Fibroblast of lung (primary cell): ENCODE measurements around the gene ST6GALNAC5. TPM values are rescaled to one million over a fixed set of nuclear protein-coding genes. Genes with fewer than 3 reads are reported as not detected.
A peak's percentile ranks its signal among the peaks of the same experiment; 100 is the strongest.

ENCODE experiments used
- DNase-seq, 2 donors: peaks; one replicate each; pipeline versions ENCODE4 v3.0.0 to v3.0.0-alpha.2; 2010; ENCODE audit warnings: low read depth in 2 of 2
- H2AFZ ChIP-seq: 2 replicates; pipeline ENCODE4 v1.5.1; 2012; ENCODE audit warnings: low read length, control low read depth, inconsistent platforms
- H3K27ac ChIP-seq: 2 replicates; pipeline ENCODE4 v1.5.1; 2011; ENCODE audit warnings: low read length, control low read depth; ENCODE audit not compliant: insufficient read depth
- H3K27me3 ChIP-seq: 2 replicates; pipeline ENCODE4 v1.5.1; 2011; ENCODE audit warnings: mild to moderate bottlenecking, low read length; ENCODE audit not compliant: control insufficient read depth, insufficient read depth
- H3K36me3 ChIP-seq: 2 replicates; pipeline ENCODE4 v1.5.1; 2011; ENCODE audit warnings: low read length; ENCODE audit not compliant: control insufficient read depth, insufficient read depth
- H3K4me1 ChIP-seq: 2 replicates; pipeline ENCODE4 v1.5.1; 2011; ENCODE audit warnings: low read length; ENCODE audit not compliant: control insufficient read depth, insufficient read depth; ENCODE audit errors: extremely low read depth
- H3K4me2 ChIP-seq: 2 replicates; pipeline ENCODE4 v1.5.1; 2011; ENCODE audit warnings: low read length, control low read depth; ENCODE audit not compliant: insufficient read depth; ENCODE audit errors: extremely low read depth
- H3K4me3 ChIP-seq, 4 experiments: fragments of 200-600 bp in 1 of 4; sonication (generic) in 1 of 4; replicated peaks in 1 of 4; 2 replicates each; pipeline ENCODE4 v1.5.1; 2011 to 2016; ENCODE audit warnings: low read length in 4 of 4, low read depth in 3 of 4, mild to moderate bottlenecking in 3 of 4, control low read depth in 2 of 4, inconsistent platforms in 1 of 4, mixed read lengths in 1 of 4; ENCODE audit not compliant: insufficient read depth in 1 of 4; ENCODE audit errors: control extremely low read depth in 1 of 4
- H3K79me2 ChIP-seq: 2 replicates; pipeline ENCODE4 v1.5.1; 2012; ENCODE audit warnings: mild to moderate bottlenecking, low read length, inconsistent platforms; ENCODE audit not compliant: control insufficient read depth, insufficient read depth
- H3K9ac ChIP-seq: 2 replicates; pipeline ENCODE4 v1.5.1; 2011; ENCODE audit warnings: mild to moderate bottlenecking, low read length, control low read depth; ENCODE audit not compliant: insufficient read depth
- H3K9me3 ChIP-seq: 2 replicates; pipeline ENCODE4 v1.5.1; 2012; ENCODE audit warnings: low read depth, low read length; ENCODE audit not compliant: control insufficient read depth, insufficient read depth
- H4K20me1 ChIP-seq: 2 replicates; pipeline ENCODE4 v1.5.1; 2011; ENCODE audit warnings: low read length; ENCODE audit not compliant: control insufficient read depth, insufficient read depth; ENCODE audit errors: extremely low read depth
- EZH2 ChIP-seq: IDR thresholded peaks from 2 replicates; pipeline ENCODE4 v1.5.1; 2012; ENCODE audit warnings: low read length, control low read depth, mild to moderate bottlenecking; ENCODE audit errors: missing control alignments
- polyA plus RNA-seq, 2 donors: library from polyadenylated mRNA; depleted of rRNA in 1 of 2; stranded (reverse) in 1 of 2; unstranded in 1 of 2; fragments of >200 nt; gene quantifications; 2 replicates each; pipeline ENCODE4 v1.2.1, GENCODE V29; 2011 to 2012; ENCODE audit warnings: missing spikeins in 1 of 2
- total RNA-seq: library from RNA; depleted of rRNA; stranded (reverse); fragments of >200 nt; gene quantifications from 2 replicates; pipeline ENCODE4 v1.2.1, GENCODE V29; 2014
- TF ChIP-seq, protein P1 (sequence below), 2 donors: IDR thresholded peaks in 1 of 2; conservative IDR thresholded peaks in 1 of 2; 1 replicate in 1 of 2; 2 replicates in 1 of 2; pipeline ENCODE4 v1.5.1; 2011 to 2012; ENCODE audit warnings: low read length in 2 of 2, control low read depth in 1 of 2, inconsistent platforms in 1 of 2, low read depth in 1 of 2, mild to moderate bottlenecking in 1 of 2

ST6GALNAC5 gene
- total and polyA plus RNA-seq, 2 donors (not counting 1 experiment from before 2014, with no cell fraction given): 0.37 to 0.83 TPM

DNA sequence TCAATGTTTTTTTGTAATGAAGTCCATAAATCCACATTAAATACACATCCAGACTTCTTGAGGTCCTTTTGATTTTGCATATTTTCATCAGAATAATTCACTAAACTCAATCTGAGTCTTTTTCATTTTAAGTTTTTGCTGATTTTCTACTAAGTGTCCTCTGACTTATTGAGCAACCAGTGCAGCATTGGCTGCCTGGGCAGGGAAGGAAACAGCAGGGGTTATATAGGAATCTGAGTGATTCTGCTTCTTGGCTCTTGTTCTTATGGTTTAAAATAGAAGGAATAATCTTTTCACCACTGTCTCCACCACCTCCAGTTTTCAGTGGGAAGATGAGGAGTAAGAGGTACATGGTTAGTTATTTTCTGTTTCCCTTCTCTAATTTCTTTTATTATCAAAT lies 88.4 kb downstream of the ST6GALNAC5 start:
- Histone ChIP-seq H2AFZ (no peak overlapping the region), H3K9ac (no peak overlapping the region), H3K4me1 (no peaks in the 10 kb centered on the region), H3K9me3 (no peaks in the 10 kb centered on the region), H3K27ac (no peak overlapping the region), H3K4me3 (no peak overlapping the region), H3K27me3 (no peaks in the 10 kb centered on the region), H3K4me2 (no peak overlapping the region), H4K20me1 (no peaks in the 10 kb centered on the region), H3K79me2 (no peaks in the 10 kb centered on the region), H3K36me3 (no peaks in the 10 kb centered on the region)
- TF ChIP-seq, protein P1, sequence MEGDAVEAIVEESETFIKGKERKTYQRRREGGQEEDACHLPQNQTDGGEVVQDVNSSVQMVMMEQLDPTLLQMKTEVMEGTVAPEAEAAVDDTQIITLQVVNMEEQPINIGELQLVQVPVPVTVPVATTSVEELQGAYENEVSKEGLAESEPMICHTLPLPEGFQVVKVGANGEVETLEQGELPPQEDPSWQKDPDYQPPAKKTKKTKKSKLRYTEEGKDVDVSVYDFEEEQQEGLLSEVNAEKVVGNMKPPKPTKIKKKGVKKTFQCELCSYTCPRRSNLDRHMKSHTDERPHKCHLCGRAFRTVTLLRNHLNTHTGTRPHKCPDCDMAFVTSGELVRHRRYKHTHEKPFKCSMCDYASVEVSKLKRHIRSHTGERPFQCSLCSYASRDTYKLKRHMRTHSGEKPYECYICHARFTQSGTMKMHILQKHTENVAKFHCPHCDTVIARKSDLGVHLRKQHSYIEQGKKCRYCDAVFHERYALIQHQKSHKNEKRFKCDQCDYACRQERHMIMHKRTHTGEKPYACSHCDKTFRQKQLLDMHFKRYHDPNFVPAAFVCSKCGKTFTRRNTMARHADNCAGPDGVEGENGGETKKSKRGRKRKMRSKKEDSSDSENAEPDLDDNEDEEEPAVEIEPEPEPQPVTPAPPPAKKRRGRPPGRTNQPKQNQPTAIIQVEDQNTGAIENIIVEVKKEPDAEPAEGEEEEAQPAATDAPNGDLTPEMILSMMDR (conservative IDR thresholded peaks at IDR 0.05 in 1 of 2, IDR thresholded peaks at IDR 0.05 in 1 of 2; ENCODE audit: low read depth in 1 of 2, low read length in 2 of 2): no peak
- no peak for TF ChIP-seq EZH2
- peak; percentile 15 to 37 for DNase-seq

DNA sequence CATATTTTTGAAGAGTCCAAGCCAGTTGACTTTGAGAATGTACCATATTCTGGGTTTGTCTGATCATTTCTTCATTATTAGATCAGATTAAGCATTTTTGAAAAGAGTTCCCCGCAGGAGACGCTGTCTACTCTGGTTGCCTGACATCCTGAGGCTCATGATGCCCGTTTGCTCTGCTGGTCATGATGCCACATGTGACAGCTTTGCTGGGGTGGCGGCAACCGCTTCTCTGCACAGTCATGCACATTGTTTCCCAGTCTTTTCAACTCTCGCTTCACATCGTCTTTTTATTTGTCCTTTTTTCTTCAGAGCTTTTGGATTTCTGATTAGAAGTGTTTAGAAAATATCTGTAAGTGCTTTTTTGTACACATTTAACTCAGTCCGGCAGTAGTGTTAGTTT lies 90.7 kb downstream of the ST6GALNAC5 start:
- TF ChIP-seq, protein P1 (conservative IDR thresholded peaks at IDR 0.05 in 1 of 2, IDR thresholded peaks at IDR 0.05 in 1 of 2; ENCODE audit: low read depth in 1 of 2, low read length in 2 of 2): no peak
- no peak for TF ChIP-seq EZH2
- no peak overlapping the region for H3K4me3 ChIP-seq
- DNase-seq: no peak
- H3K27ac ChIP-seq: no peak overlapping the region
- no peaks in the 10 kb centered on the region for H3K36me3 ChIP-seq
- no peak overlapping the region for H3K4me2 ChIP-seq
- H3K9me3 ChIP-seq: no peaks in the 10 kb centered on the region
- H3K9ac ChIP-seq: no peak overlapping the region
- no peak overlapping the region for H2AFZ ChIP-seq
- H3K4me1 ChIP-seq: no peaks in the 10 kb centered on the region
- no peaks in the 10 kb centered on the region for H4K20me1 ChIP-seq
- no peaks in the 10 kb centered on the region for H3K27me3 ChIP-seq
- H3K79me2 ChIP-seq: no peaks in the 10 kb centered on the region

DNA sequence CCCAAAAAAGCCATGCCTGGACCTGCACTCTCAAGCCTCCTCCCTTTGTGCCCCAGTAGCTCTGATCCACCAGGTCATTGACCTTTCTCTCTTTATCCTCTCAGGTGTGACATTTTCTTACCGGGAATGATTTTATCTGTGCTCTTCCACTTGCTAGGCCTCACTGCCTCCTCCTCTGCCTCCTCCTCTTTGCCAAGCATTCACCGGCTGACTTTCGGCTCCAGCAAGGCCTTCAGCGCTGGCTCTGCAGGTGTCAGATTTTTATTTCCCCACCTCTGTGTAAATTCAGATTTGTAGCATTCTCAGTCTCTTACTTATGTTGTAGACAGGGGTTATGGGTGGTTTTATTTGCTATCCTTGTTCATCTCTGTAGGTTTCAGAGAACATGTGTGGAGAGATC lies 91.5 kb downstream of the ST6GALNAC5 start:
- Histone ChIP-seq H4K20me1 (no peaks in the 10 kb centered on the region), H3K79me2 (no peaks in the 10 kb centered on the region), H3K27me3 (no peaks in the 10 kb centered on the region), H3K27ac (no peak overlapping the region), H3K9ac (no peak overlapping the region), H3K9me3 (no peaks in the 10 kb centered on the region), H3K36me3 (no peaks in the 10 kb centered on the region), H3K4me1 (no peaks in the 10 kb centered on the region), H3K4me3 (no peak overlapping the region), H2AFZ (no peak overlapping the region), H3K4me2 (no peak overlapping the region)
- DNase-seq: no peak
- TF ChIP-seq, protein P1 (conservative IDR thresholded peaks at IDR 0.05 in 1 of 2, IDR thresholded peaks at IDR 0.05 in 1 of 2; ENCODE audit: low read depth in 1 of 2, low read length in 2 of 2): no peak
- no peak for TF ChIP-seq EZH2
